Left cardiac atrium (tissue), 4 donors: ENCODE results near the gene KIAA0513. TPM values are rescaled to one million over a fixed set of nuclear protein-coding genes. Genes with fewer than 3 reads are reported as not detected.

Experiments
- ATAC-seq, 2 donors: fragments of 200-7000 bp; cut with Tn5 transposase; one replicate each; pipeline ENCODE4 v1.9.1; 2020; ENCODE audit warnings: mild to moderate bottlenecking in 2 of 2, moderate library complexity in 2 of 2
- DNase-seq: peaks from one replicate; pipeline ENCODE4 v3.0.0-alpha.2; 2020
- intact Hi-C, 2 donors: fragments of 100-400 bp; cut with DNase I; formaldehyde crosslinking; loops; one replicate each; pipeline versions ENCODE4 v1.14.1 to v1.15.1; 2022 to 2023
- total RNA-seq, 2 donors: library from RNA; stranded (reverse); fragmentation: NEBNext Ultra II Directional; extraction: Animal tissue kit (Norgen Biotek cat#: 25700); gene quantifications; one replicate each; pipeline ENCODE4 v1.2.1, GENCODE V29; 2021
- donor health status: DM: no; HTN: yes; CAD: no.
- donor health status: DM: no; HTN: yes; CAD: no; lungs with severe emphysema.
- donor health status: DM: yes; HTN: yes; CAD: no.
- donor health status: Dilated cardiomyopathy.

The KIAA0513 gene
- total RNA-seq, 2 donors from 2014 or later = 9.2 to 10.4 TPM

- ATAC-seq (peak in 1 of 2 donors; percentile 23), DNase-seq (no peak)
- intact Hi-C loops = no loop called here
These were observed 23.6 kb upstream of the KIAA0513 start for GRCh38 chr16:85003725-85004586.

- ATAC-seq (peak in 1 of 2 donors; percentile 71), DNase-seq (no peak)
- intact Hi-C loops = no loop called here
These were observed 22.9 kb upstream of the KIAA0513 start for GRCh38 chr16:85004587-85005205.

GRCh38 chr16:85005285-85006069 lies 22.1 kb upstream of the KIAA0513 start:
- DNase-seq (no peak), ATAC-seq (peak; percentile 31 to 38)
- intact Hi-C loops = no loop called here

GRCh38 chr16:85006639-85007038 lies 21.0 kb upstream of the KIAA0513 start:
- intact Hi-C loops = no loop called here
- ATAC-seq = no peak
- DNase-seq = no peak

GRCh38 chr16:85007496-85008214 lies 19.9 kb upstream of the KIAA0513 start:
- DNase-seq (no peak), ATAC-seq (no peak)
- intact Hi-C loops = no loop called here

- ATAC-seq (no peak), DNase-seq (no peak)
- intact Hi-C loops = no loop called here
These were observed 19.3 kb upstream of the KIAA0513 start for GRCh38 chr16:85008271-85008670.

GRCh38 chr16:85010446-85010930 lies 17.1 kb upstream of the KIAA0513 start:
- no peak for ATAC-seq
- DNase-seq = no peak
- intact Hi-C loops = loop anchor here in 1 of 2 donors (10.0 kb wide), 1 partner anchor 74 kb away; no protein-coding TSS in a partner anchor

GRCh38 chr16:85010931-85011845 lies 16.4 kb upstream of the KIAA0513 start, which contains the start of gene ZDHHC7:
Gene ZDHHC7, minus strand, starts transcription at chr16:85011535. Its CDS starts 20,917 bp downstream, at chr16:84990618.
- DNase-seq (peak; percentile 93), ATAC-seq (peak; percentile 97)
- intact Hi-C loops = loop anchor here in 1 of 2 donors (10.0 kb wide), 1 partner anchor 74 kb away; no protein-coding TSS in a partner anchor

GRCh38 chr16:85011846-85012284 lies 15.7 kb upstream of the KIAA0513 start:
- intact Hi-C loops = loop anchor here in 1 of 2 donors (10.0 kb wide), 1 partner anchor 73 kb away; no protein-coding TSS in a partner anchor
- peak; percentile 31 to 38 for ATAC-seq

GRCh38 chr16:85014311-85014710 lies 13.3 kb upstream of the KIAA0513 start:
- DNase-seq (no peak), ATAC-seq (no peak)
- intact Hi-C loops = loop anchor here in 1 of 2 donors (10.0 kb wide), 1 partner anchor 70 kb away; no protein-coding TSS in a partner anchor

More at GRCh38 chr16:85011846-85012284, 15.7 kb upstream of the KIAA0513 start:
- DNase-seq = no peak

- intact Hi-C loops = loop anchor here in 1 of 2 donors (10.0 kb wide), 1 partner anchor 69 kb away; no protein-coding TSS in a partner anchor
- ATAC-seq (no peak), DNase-seq (no peak)
These were observed 12.0 kb upstream of the KIAA0513 start for GRCh38 chr16:85015481-85016187.

GRCh38 chr16:85017151-85017550 lies 10.4 kb upstream of the KIAA0513 start:
- intact Hi-C loops = loop anchor here in 1 of 2 donors (10.0 kb wide), 1 partner anchor 68 kb away; no protein-coding TSS in a partner anchor
- DNase-seq (no peak), ATAC-seq (peak; percentile 30 to 50)

GRCh38 chr16:85017633-85018032 lies 10.0 kb upstream of the KIAA0513 start:
- DNase-seq (no peak), ATAC-seq (no peak)
- intact Hi-C loops = loop anchor here in 1 of 2 donors (10.0 kb wide), 1 partner anchor 67 kb away; no protein-coding TSS in a partner anchor

- intact Hi-C loops = loop anchor here in 1 of 2 donors (10.0 kb wide), 1 partner anchor 66 kb away; no protein-coding TSS in a partner anchor
- ATAC-seq (no peak), DNase-seq (no peak)
These were observed 8.9 kb upstream of the KIAA0513 start for GRCh38 chr16:85018529-85019236.

- intact Hi-C loops = loop anchor here in 1 of 2 donors (10.0 kb wide), 1 partner anchor 65 kb away; no protein-coding TSS in a partner anchor
- peak; percentile 38 to 79 for ATAC-seq
- peak; percentile 47 for DNase-seq
These were observed 7.8 kb upstream of the KIAA0513 start for GRCh38 chr16:85019659-85020245.
